SK-N-SH (cell line): Measurements from ENCODE around the gene PICALM.

Source experiments
- EP300 ChIP-seq, 2 experiments: IDR thresholded peaks; 2 replicates each; pipeline versions ENCODE4 v1.4.0 to v1.6.1; 2012; ENCODE audit warnings: borderline replicate concordance in 1 of 2, low read depth in 1 of 2, low read length in 1 of 2
- FOSL2 ChIP-seq: IDR thresholded peaks from 2 replicates; pipeline ENCODE4 v1.4.0; 2012; ENCODE audit warnings: low read depth, mild to moderate bottlenecking, moderate library complexity, borderline replicate concordance
- FOXM1 ChIP-seq: IDR thresholded peaks from 2 replicates; pipeline ENCODE4 v1.4.0; 2012; ENCODE audit warnings: low read depth, mild to moderate bottlenecking
- GATA2 ChIP-seq: sonication (generic); formaldehyde crosslinking; IDR thresholded peaks from 2 replicates; pipeline ENCODE4 v1.5.0; 2020; ENCODE audit warnings: mild to moderate bottlenecking, missing genetic modification reagents
- JUND ChIP-seq: IDR thresholded peaks from 2 replicates; pipeline ENCODE4 v1.4.0; 2012
- NRF1 ChIP-seq: IDR thresholded peaks from 2 replicates; pipeline ENCODE4 v1.6.1; 2012; ENCODE audit warnings: low read depth, mild to moderate bottlenecking, low read length
- POLR2AphosphoS5 ChIP-seq: IDR thresholded peaks from 2 replicates; pipeline ENCODE4 v1.6.1; 2012; ENCODE audit warnings: low read depth, low read length
- SIN3A ChIP-seq: IDR thresholded peaks from 2 replicates; pipeline ENCODE4 v1.6.1; 2012; ENCODE audit warnings: low read depth, mild to moderate bottlenecking, low read length, moderate library complexity, borderline replicate concordance
- TF ChIP-seq, protein P1 (sequence below): fragments of 200-600 bp; sonication (generic); IDR thresholded peaks from 2 replicates; pipeline ENCODE4 v1.6.1; 2017; ENCODE audit warnings: antibody characterized with exemption, mild to moderate bottlenecking, moderate library complexity
- TF ChIP-seq, protein P2 (sequence below): IDR thresholded peaks from 2 replicates; pipeline ENCODE4 v1.6.1; 2012; ENCODE audit warnings: mild to moderate bottlenecking, low read depth, low read length, moderate library complexity
- TF ChIP-seq, protein P3 (sequence below): fragments of 150-350 bp; IDR thresholded peaks from 2 replicates; pipeline ENCODE4 v1.6.1; 2017; ENCODE audit warnings: antibody characterized with exemption, low read length, low read depth, borderline replicate concordance
- TF ChIP-seq, protein P4 (sequence below): IDR thresholded peaks from 2 replicates; pipeline ENCODE4 v1.4.0; 2012; ENCODE audit warnings: low read depth, borderline replicate concordance

DNA sequence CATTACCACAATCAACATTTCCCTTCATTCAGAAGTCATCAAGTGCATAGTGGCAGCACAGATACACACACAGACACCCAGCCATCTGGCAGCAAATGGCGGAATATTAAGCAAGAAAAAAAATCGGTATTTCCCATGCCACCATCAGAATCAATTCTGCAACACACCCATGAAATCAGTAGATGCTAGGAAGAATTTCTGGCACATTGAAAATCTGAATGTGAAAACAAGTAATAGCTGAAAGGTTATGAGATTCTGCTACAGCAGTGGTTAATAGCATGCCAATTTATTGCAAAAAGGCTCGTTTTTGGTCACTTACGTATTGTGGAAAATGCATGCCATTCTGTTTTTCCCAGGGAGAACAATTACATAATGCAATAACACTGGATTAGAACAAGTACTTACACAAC, 91.1 kb downstream of the PICALM start:
- TF ChIP-seq, protein P1, sequence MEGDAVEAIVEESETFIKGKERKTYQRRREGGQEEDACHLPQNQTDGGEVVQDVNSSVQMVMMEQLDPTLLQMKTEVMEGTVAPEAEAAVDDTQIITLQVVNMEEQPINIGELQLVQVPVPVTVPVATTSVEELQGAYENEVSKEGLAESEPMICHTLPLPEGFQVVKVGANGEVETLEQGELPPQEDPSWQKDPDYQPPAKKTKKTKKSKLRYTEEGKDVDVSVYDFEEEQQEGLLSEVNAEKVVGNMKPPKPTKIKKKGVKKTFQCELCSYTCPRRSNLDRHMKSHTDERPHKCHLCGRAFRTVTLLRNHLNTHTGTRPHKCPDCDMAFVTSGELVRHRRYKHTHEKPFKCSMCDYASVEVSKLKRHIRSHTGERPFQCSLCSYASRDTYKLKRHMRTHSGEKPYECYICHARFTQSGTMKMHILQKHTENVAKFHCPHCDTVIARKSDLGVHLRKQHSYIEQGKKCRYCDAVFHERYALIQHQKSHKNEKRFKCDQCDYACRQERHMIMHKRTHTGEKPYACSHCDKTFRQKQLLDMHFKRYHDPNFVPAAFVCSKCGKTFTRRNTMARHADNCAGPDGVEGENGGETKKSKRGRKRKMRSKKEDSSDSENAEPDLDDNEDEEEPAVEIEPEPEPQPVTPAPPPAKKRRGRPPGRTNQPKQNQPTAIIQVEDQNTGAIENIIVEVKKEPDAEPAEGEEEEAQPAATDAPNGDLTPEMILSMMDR, result no peak
- no peak for TF ChIP-seq POLR2AphosphoS5
- no peak for TF ChIP-seq EP300 (IDR thresholded peaks at IDR 0.05; ENCODE audit: borderline replicate concordance in 1 of 2, low read depth in 1 of 2, low read length in 1 of 2)
- TF ChIP-seq, protein P2, sequence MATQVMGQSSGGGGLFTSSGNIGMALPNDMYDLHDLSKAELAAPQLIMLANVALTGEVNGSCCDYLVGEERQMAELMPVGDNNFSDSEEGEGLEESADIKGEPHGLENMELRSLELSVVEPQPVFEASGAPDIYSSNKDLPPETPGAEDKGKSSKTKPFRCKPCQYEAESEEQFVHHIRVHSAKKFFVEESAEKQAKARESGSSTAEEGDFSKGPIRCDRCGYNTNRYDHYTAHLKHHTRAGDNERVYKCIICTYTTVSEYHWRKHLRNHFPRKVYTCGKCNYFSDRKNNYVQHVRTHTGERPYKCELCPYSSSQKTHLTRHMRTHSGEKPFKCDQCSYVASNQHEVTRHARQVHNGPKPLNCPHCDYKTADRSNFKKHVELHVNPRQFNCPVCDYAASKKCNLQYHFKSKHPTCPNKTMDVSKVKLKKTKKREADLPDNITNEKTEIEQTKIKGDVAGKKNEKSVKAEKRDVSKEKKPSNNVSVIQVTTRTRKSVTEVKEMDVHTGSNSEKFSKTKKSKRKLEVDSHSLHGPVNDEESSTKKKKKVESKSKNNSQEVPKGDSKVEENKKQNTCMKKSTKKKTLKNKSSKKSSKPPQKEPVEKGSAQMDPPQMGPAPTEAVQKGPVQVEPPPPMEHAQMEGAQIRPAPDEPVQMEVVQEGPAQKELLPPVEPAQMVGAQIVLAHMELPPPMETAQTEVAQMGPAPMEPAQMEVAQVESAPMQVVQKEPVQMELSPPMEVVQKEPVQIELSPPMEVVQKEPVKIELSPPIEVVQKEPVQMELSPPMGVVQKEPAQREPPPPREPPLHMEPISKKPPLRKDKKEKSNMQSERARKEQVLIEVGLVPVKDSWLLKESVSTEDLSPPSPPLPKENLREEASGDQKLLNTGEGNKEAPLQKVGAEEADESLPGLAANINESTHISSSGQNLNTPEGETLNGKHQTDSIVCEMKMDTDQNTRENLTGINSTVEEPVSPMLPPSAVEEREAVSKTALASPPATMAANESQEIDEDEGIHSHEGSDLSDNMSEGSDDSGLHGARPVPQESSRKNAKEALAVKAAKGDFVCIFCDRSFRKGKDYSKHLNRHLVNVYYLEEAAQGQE, result no peak
- TF ChIP-seq, protein P3, sequence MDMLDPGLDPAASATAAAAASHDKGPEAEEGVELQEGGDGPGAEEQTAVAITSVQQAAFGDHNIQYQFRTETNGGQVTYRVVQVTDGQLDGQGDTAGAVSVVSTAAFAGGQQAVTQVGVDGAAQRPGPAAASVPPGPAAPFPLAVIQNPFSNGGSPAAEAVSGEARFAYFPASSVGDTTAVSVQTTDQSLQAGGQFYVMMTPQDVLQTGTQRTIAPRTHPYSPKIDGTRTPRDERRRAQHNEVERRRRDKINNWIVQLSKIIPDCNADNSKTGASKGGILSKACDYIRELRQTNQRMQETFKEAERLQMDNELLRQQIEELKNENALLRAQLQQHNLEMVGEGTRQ, result no peak
- no peak for TF ChIP-seq JUND
- no peak for TF ChIP-seq GATA2 (CRISPR knock-in tag)
- TF ChIP-seq SIN3A, result no peak
- no peak for TF ChIP-seq FOSL2
- TF ChIP-seq, protein P4, sequence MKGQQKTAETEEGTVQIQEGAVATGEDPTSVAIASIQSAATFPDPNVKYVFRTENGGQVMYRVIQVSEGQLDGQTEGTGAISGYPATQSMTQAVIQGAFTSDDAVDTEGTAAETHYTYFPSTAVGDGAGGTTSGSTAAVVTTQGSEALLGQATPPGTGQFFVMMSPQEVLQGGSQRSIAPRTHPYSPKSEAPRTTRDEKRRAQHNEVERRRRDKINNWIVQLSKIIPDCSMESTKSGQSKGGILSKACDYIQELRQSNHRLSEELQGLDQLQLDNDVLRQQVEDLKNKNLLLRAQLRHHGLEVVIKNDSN, result no peak
- TF ChIP-seq NRF1, result no peak
- TF ChIP-seq FOXM1, result no peak
